Endodermal cell (in vitro differentiated cells): ENCODE results near the gene VPS13D. TPM values are rescaled to one million over a fixed set of nuclear protein-coding genes. Genes with fewer than 3 reads are reported as not detected.

ENCODE experiments used
- DNase-seq: peaks from one replicate; pipeline ENCODE4 v3.0.0-alpha.2; 2017
- H3K27ac ChIP-seq: 2 replicates; pipeline ENCODE4 v1.5.1; 2013; ENCODE audit warnings: mild to moderate bottlenecking, low read depth, low read length, moderate library complexity
- H3K27me3 ChIP-seq: 2 replicates; pipeline ENCODE4 v1.6.1; 2013; ENCODE audit warnings: mild to moderate bottlenecking, low read length, moderate library complexity; ENCODE audit not compliant: insufficient read depth, control insufficient read depth, poor library complexity, severe bottlenecking
- H3K36me3 ChIP-seq: 2 replicates; pipeline ENCODE4 v1.7.0; 2013; ENCODE audit warnings: mild to moderate bottlenecking, low read length, moderate library complexity; ENCODE audit not compliant: control insufficient read depth, insufficient read depth
- H3K4me1 ChIP-seq: one replicate; pipeline ENCODE4 v1.7.0; 2013; ENCODE audit warnings: low read length; ENCODE audit not compliant: control insufficient read depth, insufficient read depth
- H3K4me3 ChIP-seq: 2 replicates; pipeline ENCODE4 v1.5.1; 2013; ENCODE audit warnings: mild to moderate bottlenecking, low read length, moderate library complexity
- H3K9ac ChIP-seq: 2 replicates; pipeline ENCODE4 v1.6.1; 2013; ENCODE audit warnings: mild to moderate bottlenecking, low read length, moderate library complexity; ENCODE audit not compliant: poor library complexity, severe bottlenecking; ENCODE audit errors: extremely low read depth
- H3K9me3 ChIP-seq: 2 replicates; pipeline ENCODE4 v1.6.1; 2013; ENCODE audit warnings: mild to moderate bottlenecking, low read length, moderate library complexity; ENCODE audit not compliant: control insufficient read depth
- H3K27ac Mint-ChIP-seq: 2 replicates; pipeline ENCODE4 v1.8.0; 2020; ENCODE audit warnings: mixed read lengths
- H3K27me3 Mint-ChIP-seq: 2 replicates; pipeline ENCODE4 v1.8.0; 2021; ENCODE audit warnings: mild to moderate bottlenecking, mixed read lengths; ENCODE audit not compliant: insufficient read depth
- H3K36me3 Mint-ChIP-seq: 2 replicates; pipeline ENCODE4 v1.8.0; 2020; ENCODE audit warnings: low read depth, mixed read lengths
- H3K4me1 Mint-ChIP-seq: 2 replicates; pipeline ENCODE4 v1.8.0; 2020; ENCODE audit warnings: mixed read lengths
- H3K4me3 Mint-ChIP-seq: 2 replicates; pipeline ENCODE4 v1.8.0; 2020; ENCODE audit warnings: mild to moderate bottlenecking, moderate library complexity, mixed read lengths
- H3K9me3 Mint-ChIP-seq: 2 replicates; pipeline ENCODE4 v1.8.0; 2020; ENCODE audit warnings: mild to moderate bottlenecking, mixed read lengths
- whole genome bisulfite sequencing, 2 experiments: methylation state at CpG; one replicate each; pipeline versions ENCODE4 v1.1.5 to v1.1.7; 2013; ENCODE audit warnings: missing lambda C conversion rate in 2 of 2, mixed read lengths in 1 of 2; ENCODE audit not compliant: insufficient coverage in 1 of 2, insufficient read length in 1 of 2; 5-methylcytosine and 5-hydroxymethylcytosine counted together
- total RNA-seq, 2 donors: library from RNA; stranded (reverse); fragmentation: NEBNext Ultra II Directional in 1 of 2; extraction: Animal tissue kit (Norgen Biotek cat#: 25700) in 1 of 2; gene quantifications; 2 replicates in 1 of 2; 3 replicates in 1 of 2; pipeline ENCODE4 v1.2.1, GENCODE V29; 2021
- TF ChIP-seq, protein P1 (sequence below): fragments of 200-600 bp; sonication (generic); conservative IDR thresholded peaks from 2 replicates; pipeline ENCODE4 v1.5.0; 2021; ENCODE audit warnings: antibody characterized with exemption, mild to moderate bottlenecking

The VPS13D gene
- total RNA-seq, 2 donors from 2014 or later, result 32.5 to 36.7 TPM

DNA sequence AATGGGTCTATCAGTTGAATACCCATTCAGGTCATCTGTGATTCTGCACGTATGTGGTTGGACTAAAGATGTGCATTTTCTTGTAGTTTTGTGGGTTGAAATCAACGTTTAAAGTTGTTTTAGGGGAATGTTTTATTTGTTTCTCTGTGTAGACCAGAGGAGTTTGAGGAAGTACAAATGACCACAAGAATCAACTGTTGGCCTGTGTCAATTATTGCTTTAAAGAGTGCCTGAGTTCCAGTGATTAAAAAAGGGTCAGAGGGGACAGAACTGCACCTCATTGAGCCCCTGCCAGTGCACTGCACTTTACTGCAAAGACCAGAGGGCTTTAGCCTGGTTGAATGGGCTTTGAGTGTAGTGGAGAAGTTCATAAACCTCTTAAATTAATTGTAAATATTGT, 190.3 kb downstream of the VPS13D start:
- no peaks in the 10 kb centered on the region for H3K9me3 Mint-ChIP-seq

DNA sequence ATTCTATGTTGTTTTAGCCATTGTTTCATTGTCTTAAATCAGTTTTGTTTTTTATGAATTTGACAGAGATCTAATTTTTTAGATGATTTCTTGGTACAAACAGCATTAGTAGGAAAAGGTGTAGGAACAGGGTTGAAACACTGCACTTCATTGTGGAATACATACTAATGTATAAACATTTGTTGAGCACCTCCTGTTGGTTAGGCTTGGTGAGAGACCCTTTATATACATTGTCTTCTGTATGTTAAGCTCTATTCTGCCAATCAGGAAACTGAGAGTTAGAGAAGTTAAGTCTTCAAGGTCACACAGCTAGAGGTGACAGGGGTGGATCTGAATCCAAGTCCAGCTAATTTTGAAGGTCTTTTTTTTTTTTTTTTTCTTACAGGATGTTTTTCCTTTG, 192.7 kb downstream of the VPS13D start:
- H3K27ac Mint-ChIP-seq, result no peak overlapping the region

More for the DNA sequence above, 190.3 kb downstream of the VPS13D start:
- Mint-ChIP-seq H3K36me3 (peaks cover 14% of the 10 kb centered on the region), H3K4me3 (no peak overlapping the region), H3K27ac (no peak overlapping the region), H3K4me1 (peaks cover 4% of the 10 kb centered on the region), H3K27me3 (no peaks in the 10 kb centered on the region)
- no peak overlapping the region for H3K27ac ChIP-seq
- WGBS, 2 experiments, result 90 to 92% methylated on average over 2 of the region's 2 CpGs
- no peak for DNase-seq
- no peaks in the 10 kb centered on the region for H3K4me1 ChIP-seq
- no peaks in the 10 kb centered on the region for H3K9me3 ChIP-seq
- no peak overlapping the region for H3K9ac ChIP-seq
- no peaks in the 10 kb centered on the region for H3K27me3 ChIP-seq
- H3K4me3 ChIP-seq, result no peak overlapping the region
- peaks cover 24% of the 10 kb centered on the region for H3K36me3 ChIP-seq
- TF ChIP-seq, protein P1, sequence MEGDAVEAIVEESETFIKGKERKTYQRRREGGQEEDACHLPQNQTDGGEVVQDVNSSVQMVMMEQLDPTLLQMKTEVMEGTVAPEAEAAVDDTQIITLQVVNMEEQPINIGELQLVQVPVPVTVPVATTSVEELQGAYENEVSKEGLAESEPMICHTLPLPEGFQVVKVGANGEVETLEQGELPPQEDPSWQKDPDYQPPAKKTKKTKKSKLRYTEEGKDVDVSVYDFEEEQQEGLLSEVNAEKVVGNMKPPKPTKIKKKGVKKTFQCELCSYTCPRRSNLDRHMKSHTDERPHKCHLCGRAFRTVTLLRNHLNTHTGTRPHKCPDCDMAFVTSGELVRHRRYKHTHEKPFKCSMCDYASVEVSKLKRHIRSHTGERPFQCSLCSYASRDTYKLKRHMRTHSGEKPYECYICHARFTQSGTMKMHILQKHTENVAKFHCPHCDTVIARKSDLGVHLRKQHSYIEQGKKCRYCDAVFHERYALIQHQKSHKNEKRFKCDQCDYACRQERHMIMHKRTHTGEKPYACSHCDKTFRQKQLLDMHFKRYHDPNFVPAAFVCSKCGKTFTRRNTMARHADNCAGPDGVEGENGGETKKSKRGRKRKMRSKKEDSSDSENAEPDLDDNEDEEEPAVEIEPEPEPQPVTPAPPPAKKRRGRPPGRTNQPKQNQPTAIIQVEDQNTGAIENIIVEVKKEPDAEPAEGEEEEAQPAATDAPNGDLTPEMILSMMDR, result no peak

GRCh38 chr1:12424087-12424529, 194.3 kb downstream of the VPS13D start:
- Histone ChIP-seq H3K4me3 (no peak overlapping the region), H3K9me3 (no peaks in the 10 kb centered on the region), H3K27ac (no peak overlapping the region), H3K36me3 (peaks cover 9% of the 10 kb centered on the region), H3K9ac (no peak overlapping the region), H3K27me3 (no peaks in the 10 kb centered on the region), H3K4me1 (no peaks in the 10 kb centered on the region)
- H3K36me3 Mint-ChIP-seq, result peaks cover 4% of the 10 kb centered on the region
- no peak overlapping the region for H3K4me3 Mint-ChIP-seq
- WGBS, 2 experiments, result 92 to 100% methylated on average over 1 to 3 of the region's 3 CpGs
- TF ChIP-seq, protein P1, result no peak
- no peaks in the 10 kb centered on the region for H3K27me3 Mint-ChIP-seq
- H3K27ac Mint-ChIP-seq, result no peak overlapping the region
- no peaks in the 10 kb centered on the region for H3K9me3 Mint-ChIP-seq
- H3K4me1 Mint-ChIP-seq, result no peaks in the 10 kb centered on the region
- DNase-seq, result no peak

More for the DNA sequence above, 192.7 kb downstream of the VPS13D start:
- Mint-ChIP-seq H3K4me3 (no peak overlapping the region), H3K36me3 (peaks cover 9% of the 10 kb centered on the region), H3K4me1 (no peaks in the 10 kb centered on the region), H3K9me3 (no peaks in the 10 kb centered on the region), H3K27me3 (no peaks in the 10 kb centered on the region)
- H3K4me3 ChIP-seq, result no peak overlapping the region
- H3K36me3 ChIP-seq, result peaks cover 15% of the 10 kb centered on the region
- DNase-seq, result no peak
- no peaks in the 10 kb centered on the region for H3K27me3 ChIP-seq
- no peak overlapping the region for H3K9ac ChIP-seq
- no peak overlapping the region for H3K27ac ChIP-seq
- TF ChIP-seq, protein P1, result peak; percentile 48
- H3K9me3 ChIP-seq, result no peaks in the 10 kb centered on the region
- no peaks in the 10 kb centered on the region for H3K4me1 ChIP-seq
